Thyroid gland (tissue), 4 donors: Measurements from ENCODE around the gene SERPINF2.

Experiments
- POLR2A ChIP-seq, 2 donors: fragments of 450-650 bp; IDR thresholded peaks; one replicate each; pipeline ENCODE4 v1.6.1; 2017; ENCODE audit warnings: antibody characterized with exemption in 2 of 2, mild to moderate bottlenecking in 2 of 2, moderate library complexity in 1 of 2
- TF ChIP-seq, protein P1 (sequence below), 6 experiments: fragments of 200-600 bp in 3 of 6; fragments of 450-650 bp in 3 of 6; sonication (generic) in 3 of 6; IDR thresholded peaks; one replicate each; pipeline ENCODE4 v1.5.1; 2016 to 2019; ENCODE audit warnings: antibody characterized with exemption in 6 of 6, mild to moderate bottlenecking in 2 of 6, inconsistent platforms in 1 of 6, moderate library complexity in 1 of 6

DNA sequence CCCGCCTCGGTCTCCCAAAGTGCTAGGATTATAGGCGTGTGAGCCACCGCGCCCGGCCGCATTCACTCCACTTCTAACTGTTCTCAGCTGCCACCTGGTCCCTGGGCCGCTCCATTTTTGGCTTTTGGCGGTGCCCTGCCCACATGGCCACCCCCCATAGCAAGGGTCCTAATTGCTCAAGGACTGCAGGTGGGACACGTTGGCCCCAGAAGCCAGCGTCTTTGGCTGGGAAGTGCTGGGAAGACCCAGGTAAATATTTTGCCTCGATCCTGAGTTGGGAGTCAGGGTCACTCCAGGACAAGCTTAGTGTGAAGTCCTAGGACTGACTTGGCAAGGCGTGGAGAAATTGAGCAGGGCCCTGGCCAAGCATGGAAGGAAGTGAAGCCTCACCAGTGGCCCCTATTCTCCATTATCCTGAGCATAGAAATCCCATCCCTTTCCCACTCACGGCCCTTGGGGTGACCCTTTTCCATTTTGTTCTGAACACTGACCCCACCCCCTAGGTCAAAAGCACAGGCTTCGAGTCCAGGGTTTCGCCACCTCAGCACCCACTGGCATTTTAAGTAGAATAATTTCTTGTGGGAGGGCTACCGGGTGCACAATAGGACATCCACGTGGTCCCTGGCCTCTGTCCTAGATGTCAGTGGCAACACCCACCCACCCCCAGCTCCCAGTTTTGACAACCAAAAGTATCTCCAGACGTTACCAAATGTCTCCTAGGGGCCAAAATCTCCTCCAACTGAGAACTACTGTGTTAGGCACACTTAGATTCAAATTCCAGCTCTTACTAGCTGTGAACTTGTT, 24.1 kb upstream of the SERPINF2 start:
- TF ChIP-seq, protein P1, sequence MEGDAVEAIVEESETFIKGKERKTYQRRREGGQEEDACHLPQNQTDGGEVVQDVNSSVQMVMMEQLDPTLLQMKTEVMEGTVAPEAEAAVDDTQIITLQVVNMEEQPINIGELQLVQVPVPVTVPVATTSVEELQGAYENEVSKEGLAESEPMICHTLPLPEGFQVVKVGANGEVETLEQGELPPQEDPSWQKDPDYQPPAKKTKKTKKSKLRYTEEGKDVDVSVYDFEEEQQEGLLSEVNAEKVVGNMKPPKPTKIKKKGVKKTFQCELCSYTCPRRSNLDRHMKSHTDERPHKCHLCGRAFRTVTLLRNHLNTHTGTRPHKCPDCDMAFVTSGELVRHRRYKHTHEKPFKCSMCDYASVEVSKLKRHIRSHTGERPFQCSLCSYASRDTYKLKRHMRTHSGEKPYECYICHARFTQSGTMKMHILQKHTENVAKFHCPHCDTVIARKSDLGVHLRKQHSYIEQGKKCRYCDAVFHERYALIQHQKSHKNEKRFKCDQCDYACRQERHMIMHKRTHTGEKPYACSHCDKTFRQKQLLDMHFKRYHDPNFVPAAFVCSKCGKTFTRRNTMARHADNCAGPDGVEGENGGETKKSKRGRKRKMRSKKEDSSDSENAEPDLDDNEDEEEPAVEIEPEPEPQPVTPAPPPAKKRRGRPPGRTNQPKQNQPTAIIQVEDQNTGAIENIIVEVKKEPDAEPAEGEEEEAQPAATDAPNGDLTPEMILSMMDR (IDR thresholded peaks at IDR 0.05), result no peak
- TF ChIP-seq POLR2A (IDR thresholded peaks at IDR 0.05), result no peak
